GM21526 (cell line): ENCODE results near the gene GRIN1.

Experiments
- ATAC-seq: cut with Tn5 transposase; IDR thresholded peaks from one replicate; pipeline ENCODE4 v1.9.1; 2021; ENCODE audit warnings: moderate library complexity; ENCODE audit not compliant: unreplicated experiment, low FRiP score

GRIN1 gene

DNA sequence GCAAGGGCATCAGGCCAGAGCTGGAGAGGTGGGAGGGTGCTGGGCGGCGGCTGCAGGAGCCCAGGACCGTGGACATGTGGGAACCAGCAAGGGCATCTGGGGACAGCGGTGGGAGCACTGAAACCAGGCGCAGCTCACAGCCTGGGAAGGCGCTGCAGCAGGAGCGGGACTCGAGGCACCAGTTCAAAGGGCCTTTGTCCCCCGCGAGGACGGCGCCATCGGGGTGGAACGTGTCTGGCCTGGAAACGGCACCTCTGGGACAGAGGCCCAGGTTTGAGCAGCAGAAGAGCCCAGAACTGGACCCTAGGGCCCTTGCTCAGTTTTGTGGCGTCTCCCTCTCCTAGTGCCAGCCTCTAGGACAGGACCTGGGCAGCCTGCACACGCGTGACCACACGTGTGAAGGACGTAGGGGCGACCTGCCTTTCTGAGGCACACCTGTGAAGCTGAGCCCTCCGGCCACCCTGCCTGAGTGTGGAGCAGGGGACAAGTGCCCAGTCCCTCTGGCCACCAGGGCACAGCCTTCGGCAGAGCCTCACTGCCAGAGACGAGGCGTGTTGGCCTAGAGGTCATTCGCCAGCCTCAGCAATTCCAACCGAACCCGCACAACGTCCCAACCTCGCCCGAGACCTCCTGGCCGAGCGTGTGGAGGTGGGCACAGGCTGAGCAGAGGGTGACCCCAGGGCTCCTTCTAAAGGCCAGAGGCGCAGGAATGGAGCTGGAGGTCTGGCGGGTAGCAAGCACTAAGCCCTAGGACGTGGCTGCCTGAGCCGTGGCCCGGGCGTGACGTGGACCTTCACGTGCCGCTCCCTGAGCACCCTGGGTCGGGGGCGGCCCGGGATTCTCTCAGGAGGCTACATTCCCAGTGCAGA is 35.1 kb downstream of the GRIN1 start:
- ATAC-seq = no peak

DNA sequence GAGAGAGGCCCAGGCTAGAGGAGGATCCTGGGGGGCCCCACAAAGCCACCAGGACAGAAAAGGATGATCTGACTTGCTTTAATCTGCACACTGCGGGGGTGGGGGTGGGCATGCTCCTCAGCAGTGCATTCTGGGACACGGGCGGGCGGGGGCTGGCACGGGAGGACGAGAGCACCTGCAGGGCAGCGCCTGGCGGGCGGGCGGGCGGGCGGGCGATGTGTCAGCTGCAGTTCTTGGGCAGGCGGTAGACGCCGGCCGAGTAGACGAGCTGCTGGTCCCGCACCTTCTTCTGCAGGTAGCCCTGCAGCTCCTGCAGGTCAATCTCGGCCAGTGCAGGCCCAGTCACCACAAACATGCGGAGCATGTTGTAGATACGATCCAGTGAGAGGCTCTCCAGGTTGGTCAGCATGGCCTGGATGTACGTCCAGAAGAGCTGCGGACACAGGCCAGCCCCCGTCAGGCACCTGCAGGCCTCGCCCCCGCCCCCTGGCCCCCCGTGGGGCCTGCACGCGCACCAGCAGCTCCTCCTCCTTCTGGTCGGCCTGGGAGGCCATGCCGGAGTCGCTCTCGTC is 35.9 kb downstream of the GRIN1 start:
- no peak for ATAC-seq

DNA sequence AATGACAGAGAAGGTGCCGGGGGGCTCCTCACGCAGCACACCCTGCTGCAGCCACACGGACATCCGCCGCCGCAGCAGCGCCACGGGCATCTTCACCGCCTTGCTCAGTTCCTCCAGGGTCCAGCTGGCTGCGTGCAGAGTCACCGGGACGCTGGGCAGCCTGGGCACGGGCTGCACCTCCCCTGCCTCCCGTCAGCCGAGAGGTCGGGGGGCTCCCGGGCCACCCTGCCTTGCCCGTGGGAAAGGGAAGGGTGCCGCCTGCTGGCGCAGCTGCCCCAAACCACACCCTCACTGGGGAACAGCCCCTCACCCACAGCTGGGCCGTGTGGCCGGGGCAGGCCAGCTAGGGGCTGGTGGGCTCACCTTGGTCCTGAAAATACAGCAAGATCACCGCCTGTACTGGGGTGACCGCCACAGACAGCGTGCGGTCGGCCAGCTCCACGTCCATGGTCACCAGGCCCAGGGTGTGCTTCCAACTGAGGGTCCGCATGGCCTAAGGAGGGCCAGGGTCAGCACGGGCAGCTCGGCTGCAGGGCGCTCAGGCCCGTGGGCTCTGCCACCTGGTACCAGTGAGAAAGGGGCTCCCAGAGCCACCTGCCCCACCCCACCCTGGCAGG is 36.5 kb downstream of the GRIN1 start:
- ATAC-seq = no peak

DNA sequence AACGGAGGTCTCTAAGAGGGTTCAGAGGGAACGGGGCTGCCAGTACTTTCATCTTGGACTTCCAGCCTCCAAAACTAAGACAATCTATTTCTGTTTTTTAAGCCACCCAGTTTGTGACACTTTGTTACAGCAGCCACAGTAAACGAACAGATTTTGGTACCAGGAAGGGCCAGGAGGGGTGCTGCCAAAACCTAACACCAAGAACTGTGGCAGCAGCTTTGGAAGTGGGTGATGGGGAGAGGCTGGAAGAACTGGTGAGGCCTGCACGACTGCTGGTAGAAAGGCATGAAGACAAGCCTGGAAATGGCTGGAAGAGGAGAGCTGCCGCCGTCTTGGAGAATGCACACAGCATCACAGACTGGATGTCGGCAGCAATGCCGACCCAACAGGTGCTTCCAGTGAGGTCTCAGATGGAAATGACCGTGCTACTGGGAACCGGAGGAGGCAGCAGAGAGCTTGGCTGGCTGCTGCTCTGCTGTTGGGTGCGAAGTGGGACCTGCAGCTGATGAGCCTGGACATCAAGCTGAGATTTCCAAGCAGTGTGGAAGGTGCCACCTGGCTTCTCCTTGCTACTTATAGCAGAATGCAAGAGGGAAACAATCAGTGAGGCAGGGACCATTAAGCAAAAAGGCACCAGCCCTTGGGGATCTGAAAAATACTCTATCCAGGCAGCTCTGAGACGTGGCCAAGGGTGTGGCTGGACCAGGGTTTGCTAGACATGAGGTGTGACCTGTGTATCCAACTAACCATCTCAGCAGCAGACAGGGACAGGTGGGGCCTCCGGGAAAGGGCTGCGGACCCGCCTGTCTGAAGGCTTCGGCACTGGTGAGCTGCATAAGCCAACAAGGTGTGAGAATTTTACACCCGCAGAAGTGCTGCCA is 37.6 kb downstream of the GRIN1 start:
- no peak for ATAC-seq

DNA sequence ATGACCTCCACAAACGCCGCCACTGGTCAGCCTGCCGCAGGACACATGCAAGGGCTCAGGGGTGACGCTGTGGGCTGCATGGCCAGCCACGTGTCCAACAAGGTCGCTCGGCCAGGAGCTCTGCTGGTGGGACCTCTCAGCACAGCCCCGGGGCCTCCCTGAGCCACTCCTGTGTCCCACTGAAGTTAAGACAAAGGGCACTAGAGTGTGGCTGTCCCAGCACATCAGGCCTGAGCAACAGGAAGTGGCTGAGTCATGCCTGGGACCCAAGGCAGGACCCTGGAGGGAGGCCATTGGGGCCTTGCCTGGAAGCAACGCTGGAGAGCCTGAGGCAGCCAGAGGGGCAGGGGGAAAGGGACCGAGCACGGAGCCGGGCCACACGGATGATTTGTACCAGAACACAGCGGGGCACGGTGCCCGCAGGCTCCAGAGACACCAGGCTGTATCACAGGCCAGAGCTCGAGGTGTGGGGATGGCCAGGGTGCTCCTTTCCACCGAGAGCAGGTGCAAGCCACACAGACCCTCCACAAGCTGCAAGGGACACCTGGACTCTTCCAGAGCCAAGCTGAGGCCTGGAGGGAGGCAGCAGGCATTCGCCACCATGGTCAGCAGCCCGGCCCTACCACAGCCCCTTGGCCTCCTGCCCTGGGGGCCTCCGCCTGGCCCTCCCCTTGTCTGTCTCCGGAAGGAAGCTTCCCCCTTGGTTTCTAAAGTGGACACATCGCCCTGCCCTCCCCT is 39.4 kb downstream of the GRIN1 start:
- no peak for ATAC-seq

DNA sequence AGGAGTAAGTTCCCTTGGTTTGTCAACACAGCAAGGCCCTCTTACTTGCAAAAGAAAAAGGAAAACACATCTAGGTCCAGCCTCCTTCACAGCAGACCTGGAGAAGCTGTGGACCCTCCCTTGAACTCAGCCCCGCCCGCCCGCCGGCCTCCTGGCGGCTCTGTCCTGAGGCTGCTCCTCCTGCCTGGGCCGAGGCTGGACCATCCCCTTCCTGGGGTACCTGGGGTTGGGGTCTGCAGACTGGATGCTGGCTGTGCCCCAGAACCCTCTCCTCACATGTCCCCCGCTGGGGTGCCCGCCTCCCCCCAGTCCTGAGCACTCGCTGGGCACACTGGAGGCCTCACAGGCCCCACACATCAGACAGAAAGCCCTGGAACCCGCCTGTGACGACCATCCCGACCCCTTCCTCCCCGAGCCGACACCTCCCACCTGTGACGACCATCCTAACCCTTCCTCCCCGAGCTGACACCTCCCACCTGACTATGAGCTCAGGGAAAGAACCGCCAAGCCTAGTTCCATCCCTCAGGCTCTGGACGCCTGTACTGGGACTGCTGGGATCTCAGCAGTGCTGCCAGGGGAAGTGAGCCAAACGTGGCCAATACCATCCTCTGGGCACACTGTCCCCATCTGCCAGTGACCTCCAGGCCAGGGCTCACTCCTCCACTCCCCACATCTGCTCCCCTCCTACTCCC is 40.1 kb downstream of the GRIN1 start:
- ATAC-seq = no peak

DNA sequence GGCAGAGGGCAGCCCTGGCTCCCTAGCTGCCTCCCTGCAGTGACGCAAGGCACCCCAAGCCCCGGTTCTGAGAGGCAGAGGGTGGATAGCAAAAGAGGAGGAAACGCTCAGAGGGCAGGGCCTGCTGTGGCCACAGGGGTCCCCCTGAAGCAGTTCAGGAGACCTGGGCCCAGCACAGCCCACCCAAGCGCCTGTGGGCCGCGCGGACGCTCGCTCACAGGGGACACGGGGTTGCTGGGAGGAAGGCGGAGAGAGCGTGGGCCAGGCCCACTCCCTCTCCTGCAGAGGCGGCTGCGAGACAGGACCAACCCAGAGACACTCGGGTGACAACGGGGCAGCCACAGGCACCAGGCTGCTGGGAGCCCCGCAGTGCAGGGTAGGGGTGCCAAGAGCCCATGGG is 40.8 kb downstream of the GRIN1 start:
- no peak for ATAC-seq

DNA sequence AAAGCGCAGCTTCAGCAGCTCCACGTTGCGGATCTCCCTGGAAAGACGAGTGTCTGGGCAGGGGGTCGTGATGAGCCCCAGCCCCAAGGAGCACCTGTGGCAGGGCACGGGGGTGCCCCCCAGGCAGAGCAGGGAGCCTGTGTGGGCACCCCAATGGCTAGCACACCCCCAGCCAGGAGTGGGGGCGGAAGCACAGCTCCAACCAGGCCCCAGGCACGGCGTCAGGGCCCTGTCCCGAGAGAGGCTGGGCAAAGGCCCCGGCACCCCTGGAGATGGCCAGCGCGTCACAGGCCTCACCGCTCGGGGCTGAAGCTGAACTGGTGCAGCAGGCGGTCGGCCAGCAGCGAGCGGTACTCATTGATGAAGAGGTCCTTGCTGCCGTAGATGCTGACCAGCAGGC is 41.5 kb downstream of the GRIN1 start:
- no peak for ATAC-seq

DNA sequence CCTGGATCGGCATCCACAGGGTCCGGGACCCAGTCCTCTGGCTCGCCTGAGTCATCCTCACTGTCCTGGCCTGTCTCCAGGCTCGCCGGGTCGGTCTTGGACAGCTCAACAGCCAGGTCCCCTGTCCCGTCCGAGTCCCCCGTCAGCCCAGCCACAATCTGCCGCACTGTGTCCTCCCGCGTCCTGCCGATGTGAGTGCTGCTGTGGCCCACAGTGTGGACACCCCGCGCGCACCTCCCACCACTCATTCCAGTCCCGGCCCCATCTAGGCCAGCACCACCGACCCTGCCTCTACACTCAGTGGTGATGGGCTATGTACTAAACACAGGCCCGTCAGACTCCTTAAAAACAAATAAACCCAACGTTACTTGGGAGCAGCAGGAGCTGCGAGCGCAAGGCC is 42.7 kb downstream of the GRIN1 start:
- no peak for ATAC-seq

DNA sequence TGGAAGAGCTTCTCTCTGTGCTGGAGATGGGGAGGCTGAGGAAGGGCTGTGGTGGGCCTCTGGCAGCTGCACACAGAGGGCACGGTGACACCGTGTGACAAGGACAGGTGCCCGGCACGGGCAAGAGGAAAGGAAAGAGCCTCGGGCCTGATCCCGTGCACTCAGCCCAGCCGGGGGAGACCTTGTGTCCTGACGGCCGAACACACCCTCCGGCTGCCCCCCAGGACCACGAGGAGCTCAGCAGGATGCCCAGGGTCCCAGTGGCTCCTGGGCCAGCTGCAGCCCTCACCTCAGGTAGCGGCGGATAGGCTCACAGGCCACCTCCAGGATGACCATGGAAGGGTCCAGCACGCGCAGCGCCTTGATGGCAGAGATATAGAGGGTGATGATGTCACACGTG is 43.9 kb downstream of the GRIN1 start:
- no peak for ATAC-seq

DNA sequence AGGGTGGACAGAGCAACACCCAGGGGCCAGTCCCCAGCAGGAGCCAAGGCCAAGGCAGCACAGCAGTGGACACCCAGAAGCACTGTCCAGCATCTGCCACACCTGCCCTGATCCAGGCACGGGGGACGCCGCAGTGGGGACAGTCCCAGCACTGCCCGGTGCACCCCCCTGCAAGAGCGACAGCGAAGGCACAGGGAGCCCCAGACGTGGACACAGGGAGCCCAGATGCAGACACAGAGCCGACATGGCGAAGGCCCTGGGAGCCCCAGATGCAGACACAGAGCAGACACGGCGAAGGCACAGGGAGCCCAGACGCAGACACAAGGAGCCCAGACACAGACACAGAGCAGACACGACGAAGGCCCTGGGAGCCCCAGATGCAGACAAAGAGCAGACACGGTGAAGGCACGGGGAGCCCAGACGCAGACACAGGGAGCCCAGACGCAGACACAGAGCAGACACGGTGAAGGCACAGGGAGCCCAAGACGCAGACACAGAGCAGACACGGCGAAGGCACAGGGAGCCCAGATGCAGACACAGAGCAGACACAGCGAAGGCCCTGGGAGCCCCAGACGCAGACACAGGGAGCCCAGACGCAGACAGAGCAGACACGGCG is 45.1 kb downstream of the GRIN1 start:
- no peak for ATAC-seq

DNA sequence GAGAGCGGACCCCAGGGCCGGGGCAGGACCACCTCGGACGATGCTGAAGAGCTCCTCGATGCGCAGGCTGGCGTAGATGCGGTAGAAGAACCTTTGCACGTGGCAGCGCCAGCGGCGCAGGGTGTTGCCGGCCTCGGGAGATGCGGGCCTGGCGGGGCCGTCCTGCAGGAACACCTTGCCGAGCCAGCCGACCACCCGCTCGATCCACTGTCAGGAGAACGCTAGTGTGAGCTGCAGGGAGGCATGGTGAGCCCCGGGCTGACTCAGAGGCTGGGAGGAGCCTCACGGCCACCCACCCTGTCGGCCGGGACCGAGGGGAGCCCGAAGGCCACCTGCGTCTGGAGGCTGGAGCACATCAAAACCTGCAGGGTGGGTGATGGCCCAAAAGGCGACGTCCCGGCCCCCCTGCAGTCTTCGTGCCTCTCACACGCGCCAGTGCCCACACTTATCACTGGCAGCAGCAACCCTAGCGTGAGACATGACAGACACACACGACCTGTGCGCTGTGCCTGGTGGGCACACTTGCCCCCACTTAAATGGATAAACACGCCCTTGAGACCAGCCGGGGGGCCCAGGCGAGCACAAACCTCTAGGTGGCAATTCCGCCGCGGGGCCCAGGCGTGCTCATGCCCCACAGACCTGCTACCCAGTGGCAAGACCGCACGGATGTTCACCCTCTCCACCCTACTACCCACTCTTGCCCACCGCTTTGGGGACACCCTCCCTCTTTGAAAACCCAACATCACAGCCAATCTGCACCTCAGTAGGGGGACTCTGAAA is 46.1 kb downstream of the GRIN1 start:
- ATAC-seq = no peak

DNA sequence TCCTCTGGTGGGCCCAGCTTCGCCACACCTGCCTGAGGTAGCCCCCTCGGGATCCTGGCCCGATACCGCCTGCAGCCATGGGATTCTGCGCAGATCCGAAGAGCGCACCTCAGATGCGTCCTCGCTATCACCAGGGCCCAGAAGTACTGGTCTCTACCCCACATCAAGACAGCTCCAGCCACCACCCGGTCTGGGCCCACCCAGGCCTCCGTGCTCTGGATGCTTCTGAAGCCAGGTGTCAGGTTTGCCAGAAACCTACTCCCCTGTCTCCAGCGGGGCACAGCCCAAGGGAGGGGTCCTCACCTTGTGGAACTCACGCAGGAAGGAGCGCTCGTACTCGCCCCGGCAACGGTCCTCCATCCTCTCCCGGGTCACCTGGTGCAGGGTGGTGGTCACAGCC is 47.0 kb downstream of the GRIN1 start:
- ATAC-seq = no peak

DNA sequence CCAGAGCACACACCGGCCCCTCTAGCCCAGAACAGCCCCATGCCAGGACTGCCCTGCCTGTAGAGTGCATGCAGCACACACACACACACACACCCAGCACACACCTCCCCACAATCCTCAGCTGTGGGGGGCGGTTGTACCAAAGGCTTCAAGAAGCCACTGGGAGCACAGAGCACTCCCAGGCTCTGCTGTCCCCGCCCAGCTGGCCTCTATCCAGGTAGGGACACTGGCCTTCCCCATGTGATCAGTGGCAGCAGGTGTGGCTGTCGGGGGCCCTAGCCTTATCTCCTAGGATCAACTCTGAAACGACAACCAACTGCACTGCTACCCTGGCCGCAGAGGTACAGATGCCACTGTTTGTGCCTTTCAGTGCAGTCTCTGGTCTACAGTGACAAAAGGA is 47.4 kb downstream of the GRIN1 start:
- no peak for ATAC-seq

DNA sequence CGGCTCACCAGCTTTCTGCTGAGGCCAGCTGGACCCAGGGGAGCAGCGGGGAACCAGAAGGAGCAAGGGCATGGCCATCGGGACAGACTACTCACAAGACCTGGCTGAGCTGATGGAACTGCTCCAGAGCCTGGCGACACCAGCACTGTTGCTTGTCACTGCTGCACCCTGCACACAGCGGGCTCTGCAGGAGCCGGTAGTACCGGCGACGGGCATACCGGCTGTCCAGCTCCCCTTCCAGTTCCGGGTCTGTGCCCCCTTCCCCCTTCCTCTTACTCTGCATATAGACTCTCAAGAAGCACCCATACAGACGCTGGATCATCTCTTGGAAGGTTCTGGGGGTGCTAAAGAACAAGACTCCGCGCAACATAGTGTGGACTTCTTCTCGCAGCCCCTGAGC is 48.4 kb downstream of the GRIN1 start:
- ATAC-seq = no peak

DNA sequence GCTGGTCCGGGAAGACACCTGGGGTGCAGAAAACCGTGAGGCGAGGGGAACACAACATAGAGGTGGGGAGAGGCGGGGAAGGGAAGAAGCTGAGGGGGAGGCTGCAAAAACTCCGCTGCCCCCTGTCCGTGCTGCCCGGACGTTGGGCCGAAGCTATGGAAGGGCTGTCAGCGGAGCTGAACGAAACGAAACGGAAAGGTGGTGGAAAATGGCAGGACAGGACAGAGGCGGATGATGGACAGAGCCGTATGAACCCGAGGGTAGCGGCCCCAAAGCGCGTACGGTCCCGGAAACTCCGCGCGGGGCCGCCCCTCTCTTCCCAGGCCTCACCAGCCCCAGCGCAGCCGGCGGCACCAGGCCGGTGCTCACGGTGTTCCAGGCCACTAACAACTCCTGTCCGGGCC is 49.1 kb downstream of the GRIN1 start:
- no peak for ATAC-seq

DNA sequence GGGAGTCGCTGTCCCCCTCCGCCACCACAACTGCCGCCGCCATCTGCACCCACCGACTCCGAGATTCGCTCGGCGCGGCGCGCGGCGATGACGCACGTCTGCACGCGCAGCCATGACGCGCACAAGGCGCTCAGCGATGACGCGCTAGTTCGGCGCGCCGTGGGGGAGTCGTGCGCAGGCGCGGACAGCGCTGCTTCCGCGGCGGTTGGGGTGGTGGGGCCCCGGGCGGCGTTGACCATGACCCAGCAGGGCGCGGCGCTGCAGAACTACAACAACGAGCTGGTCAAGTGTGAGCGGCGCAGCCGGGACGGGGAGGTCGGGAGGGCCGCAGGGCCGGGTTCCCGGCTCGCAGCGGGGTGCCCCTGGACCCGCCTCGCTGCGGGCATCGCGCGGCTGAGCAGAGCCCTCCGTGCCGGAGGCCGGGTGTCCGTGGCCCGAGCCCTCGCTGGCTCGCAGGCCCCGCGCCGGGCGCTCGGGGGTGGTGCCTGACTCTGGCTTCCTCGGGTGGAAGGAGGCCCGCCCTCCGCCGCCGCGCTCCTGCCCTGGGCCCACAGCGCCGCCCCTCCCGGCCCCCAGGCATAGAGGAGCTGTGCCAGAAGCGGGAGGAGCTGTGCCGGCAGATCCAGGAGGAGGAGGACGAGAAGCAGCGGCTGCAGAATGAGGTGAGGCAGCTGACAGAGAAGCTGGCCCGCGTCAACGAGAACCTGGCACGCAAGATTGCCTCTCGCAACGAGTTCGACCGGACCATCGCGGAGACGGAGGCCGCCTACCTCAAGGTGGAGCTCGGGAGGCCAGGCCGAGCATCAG is 49.7 kb downstream of the GRIN1 start, which contains the start of the genes ANAPC2 and SSNA1:
ANAPC2 (minus strand) TSS at position 71 of the 807 bp plus-strand sequence; CDS start at position 43, 28 bp downstream.
SSNA1 (plus strand) TSS at position 187 of the 807 bp plus-strand sequence; CDS start at position 238, 51 bp downstream.
- peak; percentile 63 for ATAC-seq
